Astrocyte (in vitro differentiated cells and primary cell): ENCODE data around the gene SCRN1.

ENCODE experiments used
- CTCF ChIP-seq: IDR thresholded peaks from 2 replicates; pipeline ENCODE4 v1.5.1; 2011; ENCODE audit warnings: low read depth, mild to moderate bottlenecking, inconsistent platforms, low read length, moderate library complexity; ENCODE audit not compliant: insufficient read depth
- EZH2 ChIP-seq: IDR thresholded peaks from 2 replicates; pipeline ENCODE4 v1.6.1; 2012; ENCODE audit warnings: mild to moderate bottlenecking, low read length, inconsistent platforms; ENCODE audit not compliant: insufficient read depth

GRCh38 chr7:30028216-30028748 is 38.7 kb upstream of the SCRN1 start, which contains the start of gene PLEKHA8:
- TF ChIP-seq CTCF (no peak), EZH2 (no peak)
